ENCODE measurements around the gene PPP2R5D.

DNA sequence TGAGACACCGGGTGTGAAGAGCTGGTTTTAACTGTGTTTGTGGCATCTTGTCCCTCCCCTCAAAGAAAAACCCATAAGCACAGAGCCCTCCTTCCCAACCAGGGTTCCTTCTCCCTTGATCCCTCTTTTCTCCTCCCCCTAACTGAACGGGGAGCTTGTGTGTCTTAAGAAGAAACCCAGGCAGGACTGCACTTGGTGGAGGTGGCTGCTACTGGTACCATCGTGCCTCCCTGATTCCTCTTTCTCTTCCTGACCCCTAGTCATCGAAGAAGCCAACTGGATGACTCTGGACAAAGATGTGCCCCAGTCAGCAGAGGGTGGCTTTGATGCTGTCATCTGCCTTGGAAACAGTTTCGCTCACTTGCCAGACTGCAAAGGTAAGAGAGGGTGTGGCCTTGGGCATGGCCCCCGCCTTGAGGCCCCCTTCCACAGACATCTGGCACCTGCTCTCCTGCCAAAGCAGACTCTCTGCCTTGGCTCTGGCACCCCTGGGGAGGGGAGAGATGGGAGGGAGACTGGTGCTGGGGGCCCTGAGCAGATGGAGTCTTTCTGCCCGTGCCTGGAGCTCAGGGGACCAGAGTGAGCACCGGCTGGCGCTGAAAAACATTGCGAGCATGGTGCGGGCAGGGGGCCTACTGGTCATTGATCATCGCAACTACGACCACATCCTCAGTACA, 21.7 kb upstream of the PPP2R5D start:
- TF ChIP-seq, protein P1, sequence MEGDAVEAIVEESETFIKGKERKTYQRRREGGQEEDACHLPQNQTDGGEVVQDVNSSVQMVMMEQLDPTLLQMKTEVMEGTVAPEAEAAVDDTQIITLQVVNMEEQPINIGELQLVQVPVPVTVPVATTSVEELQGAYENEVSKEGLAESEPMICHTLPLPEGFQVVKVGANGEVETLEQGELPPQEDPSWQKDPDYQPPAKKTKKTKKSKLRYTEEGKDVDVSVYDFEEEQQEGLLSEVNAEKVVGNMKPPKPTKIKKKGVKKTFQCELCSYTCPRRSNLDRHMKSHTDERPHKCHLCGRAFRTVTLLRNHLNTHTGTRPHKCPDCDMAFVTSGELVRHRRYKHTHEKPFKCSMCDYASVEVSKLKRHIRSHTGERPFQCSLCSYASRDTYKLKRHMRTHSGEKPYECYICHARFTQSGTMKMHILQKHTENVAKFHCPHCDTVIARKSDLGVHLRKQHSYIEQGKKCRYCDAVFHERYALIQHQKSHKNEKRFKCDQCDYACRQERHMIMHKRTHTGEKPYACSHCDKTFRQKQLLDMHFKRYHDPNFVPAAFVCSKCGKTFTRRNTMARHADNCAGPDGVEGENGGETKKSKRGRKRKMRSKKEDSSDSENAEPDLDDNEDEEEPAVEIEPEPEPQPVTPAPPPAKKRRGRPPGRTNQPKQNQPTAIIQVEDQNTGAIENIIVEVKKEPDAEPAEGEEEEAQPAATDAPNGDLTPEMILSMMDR (IDR thresholded peaks at IDR 0.05; ENCODE audit: low read depth, low read length, missing input control): no peak
- TF ChIP-seq JUND (IDR thresholded peaks at IDR 0.05): no peak
